HL-60/S4 (cell line): ENCODE measurements around the gene OR6B2.
"Not testable (repeated sequence)": the region's sequence is repeated elsewhere in the genome, so short reads cannot be mapped to it uniquely, and the experiment has no call there.

Source experiments
- in situ Hi-C: fragments of 300-500 bp; cut with MboI; formaldehyde crosslinking; loops from 2 replicates; pipeline ENCODE4 v1.14.3; 2022; ENCODE audit warnings: low sequenced_read_pairs

Gene OR6B2

GRCh38 chr2:240030379-240031094 lies at the start of gene OR6B2:
Gene OR6B2 (minus strand): TSS chr2:240030429. CDS start chr2:240030429, 0 bp downstream.
- in situ Hi-C loops: no loop called here

- in situ Hi-C loops: no loop called here
Observed at GRCh38 chr2:240078631-240079030, 48.4 kb upstream of the OR6B2 start.

GRCh38 chr2:240077442-240077841 lies 47.2 kb upstream of the OR6B2 start:
- in situ Hi-C loops: no loop called here

- in situ Hi-C loops: no loop called here
Observed at GRCh38 chr2:240074545-240074944, 44.3 kb upstream of the OR6B2 start.

- in situ Hi-C loops: no loop called here
Observed at GRCh38 chr2:240070907-240071306, 40.7 kb upstream of the OR6B2 start.

- in situ Hi-C loops: no loop called here
Observed at GRCh38 chr2:240069829-240070228, 39.6 kb upstream of the OR6B2 start.

- in situ Hi-C loops: no loop called here
Observed at GRCh38 chr2:240068193-240068592, 38.0 kb upstream of the OR6B2 start.

- in situ Hi-C loops: no loop called here
Observed at GRCh38 chr2:240066489-240066888, 36.3 kb upstream of the OR6B2 start.

GRCh38 chr2:240064898-240065297 lies 34.7 kb upstream of the OR6B2 start:
- in situ Hi-C loops: no loop called here

- in situ Hi-C loops: no loop called here
Observed at GRCh38 chr2:240060977-240061591, 30.9 kb upstream of the OR6B2 start.

- in situ Hi-C loops: no loop called here
Observed at GRCh38 chr2:240056678-240057077, 26.4 kb upstream of the OR6B2 start.

GRCh38 chr2:240055177-240055917 lies 25.1 kb upstream of the OR6B2 start:
- in situ Hi-C loops: no loop called here

- in situ Hi-C loops: no loop called here
Observed at GRCh38 chr2:240053173-240054155, 23.2 kb upstream of the OR6B2 start, which contains the start of gene OR6B3. Gene OR6B3 (minus strand): TSS chr2:240053521.

GRCh38 chr2:240052524-240052923 lies 22.3 kb upstream of the OR6B2 start:
- in situ Hi-C loops: no loop called here

- in situ Hi-C loops: no loop called here
Observed at GRCh38 chr2:240051697-240052096, 21.5 kb upstream of the OR6B2 start.

- in situ Hi-C loops: no loop called here
Observed at GRCh38 chr2:240050278-240050677, 20.0 kb upstream of the OR6B2 start.

- in situ Hi-C loops: no loop called here
Observed at GRCh38 chr2:240048237-240048636, 18.0 kb upstream of the OR6B2 start.

- in situ Hi-C loops: no loop called here
Observed at GRCh38 chr2:240045098-240045497, 14.9 kb upstream of the OR6B2 start.

GRCh38 chr2:240044096-240044495 lies 13.9 kb upstream of the OR6B2 start:
- in situ Hi-C loops: not testable (repeated sequence)

- in situ Hi-C loops: no loop called here
Observed at GRCh38 chr2:240043279-240043989, 13.2 kb upstream of the OR6B2 start.
